Neural crest cell (in vitro differentiated cells): ENCODE results near the gene RPL26. TPM values are rescaled to one million over a fixed set of nuclear protein-coding genes. Genes with fewer than 3 reads are reported as not detected.

ENCODE experiments used
- DNase-seq: peaks from one replicate; pipeline ENCODE4 v3.0.0; 2021; ENCODE audit warnings: low read depth, mixed read lengths, low spot score
- H3K27ac Mint-ChIP-seq: one replicate; pipeline ENCODE4 v1.8.0; 2021; ENCODE audit warnings: mild to moderate bottlenecking, mixed read lengths; ENCODE audit not compliant: unreplicated experiment
- H3K27me3 Mint-ChIP-seq: 2 replicates; pipeline ENCODE4 v1.8.0; 2021; ENCODE audit warnings: low read depth, mild to moderate bottlenecking, mixed read lengths
- H3K36me3 Mint-ChIP-seq: 2 replicates; pipeline ENCODE4 v1.8.0; 2021; ENCODE audit warnings: low read depth, mild to moderate bottlenecking, mixed read lengths
- H3K4me1 Mint-ChIP-seq: 2 replicates; pipeline ENCODE4 v1.8.0; 2021; ENCODE audit warnings: mixed read lengths
- H3K4me3 Mint-ChIP-seq: one replicate; pipeline ENCODE4 v1.8.0; 2021; ENCODE audit warnings: mild to moderate bottlenecking, mixed read lengths
- H3K9me3 Mint-ChIP-seq: 2 replicates; pipeline ENCODE4 v1.8.0; 2021; ENCODE audit warnings: mixed read lengths
- CTCF ChIP-seq: fragments of 200-600 bp; sonication (generic); conservative IDR thresholded peaks from 2 replicates; pipeline ENCODE4 v1.5.0; 2021; ENCODE audit warnings: antibody characterized with exemption, mild to moderate bottlenecking
- total RNA-seq: library from RNA; stranded (reverse); gene quantifications from 2 replicates; pipeline ENCODE4 v1.2.1, GENCODE V29; 2021

The RPL26 gene
- total RNA-seq, 1 donor from 2014 or later, result 1,793 TPM

GRCh38 chr17:8420041-8420934 is 37.3 kb upstream of the RPL26 start:
- Mint-ChIP-seq H3K4me3 (no peak overlapping the region), H3K27me3 (peaks cover 47% of the 10 kb centered on the region), H3K27ac (no peak overlapping the region), H3K9me3 (no peaks in the 10 kb centered on the region), H3K36me3 (no peaks in the 10 kb centered on the region), H3K4me1 (peaks cover 15% of the 10 kb centered on the region)
- no peak for TF ChIP-seq CTCF
- no peak for DNase-seq

GRCh38 chr17:8419305-8419704 is 36.3 kb upstream of the RPL26 start:
- H3K27me3 Mint-ChIP-seq, result peaks cover 53% of the 10 kb centered on the region
- H3K4me1 Mint-ChIP-seq, result peaks cover 15% of the 10 kb centered on the region
- no peak for DNase-seq
- no peaks in the 10 kb centered on the region for H3K36me3 Mint-ChIP-seq
- no peak for TF ChIP-seq CTCF
- H3K27ac Mint-ChIP-seq, result no peak overlapping the region
- no peak overlapping the region for H3K4me3 Mint-ChIP-seq
- H3K9me3 Mint-ChIP-seq, result no peaks in the 10 kb centered on the region

- no peak for TF ChIP-seq CTCF
- Mint-ChIP-seq H3K27me3 (peaks cover 58% of the 10 kb centered on the region), H3K4me3 (no peak overlapping the region), H3K4me1 (peaks cover 15% of the 10 kb centered on the region), H3K9me3 (no peaks in the 10 kb centered on the region), H3K36me3 (no peaks in the 10 kb centered on the region), H3K27ac (no peak overlapping the region)
- no peak for DNase-seq
Observed at GRCh38 chr17:8418471-8418870, 35.5 kb upstream of the RPL26 start.

GRCh38 chr17:8417806-8418205 is 34.8 kb upstream of the RPL26 start:
- peaks cover 15% of the 10 kb centered on the region for H3K4me1 Mint-ChIP-seq
- H3K9me3 Mint-ChIP-seq, result no peaks in the 10 kb centered on the region

GRCh38 chr17:8413938-8414337 is 30.9 kb upstream of the RPL26 start:
- no peaks in the 10 kb centered on the region for H3K9me3 Mint-ChIP-seq
- no peak for TF ChIP-seq CTCF
- H3K4me3 Mint-ChIP-seq, result no peak overlapping the region

More at GRCh38 chr17:8417806-8418205, 34.8 kb upstream of the RPL26 start:
- no peak overlapping the region for H3K4me3 Mint-ChIP-seq
- peaks cover 63% of the 10 kb centered on the region for H3K27me3 Mint-ChIP-seq
- no peaks in the 10 kb centered on the region for H3K36me3 Mint-ChIP-seq
- DNase-seq, result no peak
- no peak for TF ChIP-seq CTCF
- no peak overlapping the region for H3K27ac Mint-ChIP-seq

More at GRCh38 chr17:8413938-8414337, 30.9 kb upstream of the RPL26 start:
- Mint-ChIP-seq H3K4me1 (peaks cover 6% of the 10 kb centered on the region), H3K27me3 (peaks cover 56% of the 10 kb centered on the region), H3K36me3 (no peaks in the 10 kb centered on the region), H3K27ac (no peak overlapping the region)
- DNase-seq, result no peak
